ENCODE measurements around the gene UFL1. TPM values are rescaled to one million over a fixed set of nuclear protein-coding genes. Genes with fewer than 3 reads are reported as not detected.

The UFL1 gene
- total and polyA plus RNA-seq, 2 of the 4 experiments (the other 2 are of a cell fraction) = 8.2 to 19.2 TPM

DNA sequence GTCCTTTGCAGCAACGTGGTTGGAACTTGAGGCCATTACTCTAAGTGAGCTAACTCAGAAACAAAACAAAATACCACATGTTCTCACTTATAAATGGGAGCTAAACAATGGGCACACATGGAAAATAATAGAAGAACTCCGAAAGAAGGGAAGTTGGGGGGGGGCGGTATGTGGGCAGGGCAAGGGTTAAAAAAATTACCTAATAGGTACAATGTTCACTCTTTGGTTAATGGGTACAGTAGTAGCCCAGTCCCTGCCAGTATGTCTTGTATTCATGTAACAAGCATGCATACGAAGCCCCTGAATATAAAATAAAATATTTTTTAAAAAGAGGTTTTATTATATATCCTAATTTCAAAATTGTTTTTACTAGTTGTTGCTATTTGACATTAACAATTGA lies 26.0 kb downstream of the UFL1 start:
- TF ChIP-seq, protein P1, sequence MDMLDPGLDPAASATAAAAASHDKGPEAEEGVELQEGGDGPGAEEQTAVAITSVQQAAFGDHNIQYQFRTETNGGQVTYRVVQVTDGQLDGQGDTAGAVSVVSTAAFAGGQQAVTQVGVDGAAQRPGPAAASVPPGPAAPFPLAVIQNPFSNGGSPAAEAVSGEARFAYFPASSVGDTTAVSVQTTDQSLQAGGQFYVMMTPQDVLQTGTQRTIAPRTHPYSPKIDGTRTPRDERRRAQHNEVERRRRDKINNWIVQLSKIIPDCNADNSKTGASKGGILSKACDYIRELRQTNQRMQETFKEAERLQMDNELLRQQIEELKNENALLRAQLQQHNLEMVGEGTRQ (IDR thresholded peaks at IDR 0.05; ENCODE audit: low read depth, low read length) = no peak
- TF ChIP-seq, protein P2, sequence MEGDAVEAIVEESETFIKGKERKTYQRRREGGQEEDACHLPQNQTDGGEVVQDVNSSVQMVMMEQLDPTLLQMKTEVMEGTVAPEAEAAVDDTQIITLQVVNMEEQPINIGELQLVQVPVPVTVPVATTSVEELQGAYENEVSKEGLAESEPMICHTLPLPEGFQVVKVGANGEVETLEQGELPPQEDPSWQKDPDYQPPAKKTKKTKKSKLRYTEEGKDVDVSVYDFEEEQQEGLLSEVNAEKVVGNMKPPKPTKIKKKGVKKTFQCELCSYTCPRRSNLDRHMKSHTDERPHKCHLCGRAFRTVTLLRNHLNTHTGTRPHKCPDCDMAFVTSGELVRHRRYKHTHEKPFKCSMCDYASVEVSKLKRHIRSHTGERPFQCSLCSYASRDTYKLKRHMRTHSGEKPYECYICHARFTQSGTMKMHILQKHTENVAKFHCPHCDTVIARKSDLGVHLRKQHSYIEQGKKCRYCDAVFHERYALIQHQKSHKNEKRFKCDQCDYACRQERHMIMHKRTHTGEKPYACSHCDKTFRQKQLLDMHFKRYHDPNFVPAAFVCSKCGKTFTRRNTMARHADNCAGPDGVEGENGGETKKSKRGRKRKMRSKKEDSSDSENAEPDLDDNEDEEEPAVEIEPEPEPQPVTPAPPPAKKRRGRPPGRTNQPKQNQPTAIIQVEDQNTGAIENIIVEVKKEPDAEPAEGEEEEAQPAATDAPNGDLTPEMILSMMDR (conservative IDR thresholded peaks at IDR 0.05; ENCODE audit: low read depth, low read length) = no peak
- TF ChIP-seq, protein P3, sequence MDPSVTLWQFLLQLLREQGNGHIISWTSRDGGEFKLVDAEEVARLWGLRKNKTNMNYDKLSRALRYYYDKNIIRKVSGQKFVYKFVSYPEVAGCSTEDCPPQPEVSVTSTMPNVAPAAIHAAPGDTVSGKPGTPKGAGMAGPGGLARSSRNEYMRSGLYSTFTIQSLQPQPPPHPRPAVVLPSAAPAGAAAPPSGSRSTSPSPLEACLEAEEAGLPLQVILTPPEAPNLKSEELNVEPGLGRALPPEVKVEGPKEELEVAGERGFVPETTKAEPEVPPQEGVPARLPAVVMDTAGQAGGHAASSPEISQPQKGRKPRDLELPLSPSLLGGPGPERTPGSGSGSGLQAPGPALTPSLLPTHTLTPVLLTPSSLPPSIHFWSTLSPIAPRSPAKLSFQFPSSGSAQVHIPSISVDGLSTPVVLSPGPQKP (IDR thresholded peaks at IDR 0.05; ENCODE audit: borderline replicate concordance, low read depth, low read length) = no peak
- TF ChIP-seq RFX5 (IDR thresholded peaks at IDR 0.05; ENCODE audit: low read depth, low read length) (no peak), FOS (IDR thresholded peaks at IDR 0.05; ENCODE audit: low read depth, low read length) (no peak), CHD1 (IDR thresholded peaks at IDR 0.05; ENCODE audit: low read depth, low read length) (no peak), RAD21 (IDR thresholded peaks at IDR 0.05; ENCODE audit: low read length) (no peak), RCOR1 (IDR thresholded peaks at IDR 0.05; ENCODE audit: insufficient replicate concordance, low read length) (no peak), POLR2A (IDR thresholded peaks at IDR 0.05; ENCODE audit: low read depth, low read length) (no peak), MAFK (IDR thresholded peaks at IDR 0.05; ENCODE audit: low read depth, low read length) (no peak), MXI1 (IDR thresholded peaks at IDR 0.05; ENCODE audit: borderline replicate concordance, low read depth, low read length) (no peak), NFE2L2 (IDR thresholded peaks at IDR 0.05; ENCODE audit: low read depth, low read length) (no peak), SMC3 (IDR thresholded peaks at IDR 0.05; ENCODE audit: low read depth, low read length) (no peak), CEBPB (IDR thresholded peaks at IDR 0.05; ENCODE audit: low read depth, low read length) (no peak), BHLHE40 (IDR thresholded peaks at IDR 0.05; ENCODE audit: low read depth, low read length) (no peak)
- Histone ChIP-seq H3K9me3 (ENCODE audit: control insufficient read depth, insufficient read depth, low read length) (no peaks in the 10 kb centered on the region), H3K23ac (ENCODE audit: low read depth, low read length) (no peak overlapping the region), H3K4ac (ENCODE audit: low read depth, low read length) (no peak overlapping the region), H2BK15ac (ENCODE audit: low read depth, low read length) (no peak overlapping the region), H3K36me3 (ENCODE audit: control insufficient read depth, insufficient read depth, low read length) (peaks cover 24% of the 10 kb centered on the region), H2BK120ac (ENCODE audit: low read depth, low read length) (no peak overlapping the region), H4K20me1 (ENCODE audit: insufficient read depth, low read length) (no peaks in the 10 kb centered on the region), H3K9ac (ENCODE audit: low read depth, low read length) (no peak overlapping the region), H3K56ac (ENCODE audit: extremely low read depth, insufficient read depth, low read length) (no peak overlapping the region), H4K8ac (ENCODE audit: low read depth in 2 of 2, low read length in 2 of 2) (no peak overlapping the region), H3K9me1 (ENCODE audit: insufficient read depth, low read length) (no peaks in the 10 kb centered on the region), H3K18ac (ENCODE audit: low read depth, low read length) (no peak overlapping the region), H4K5ac (ENCODE audit: low read depth, low read length) (no peak overlapping the region), H3K79me1 (ENCODE audit: low read depth in 1 of 2, low read length in 2 of 2) (no peaks in the 10 kb centered on the region), H2BK20ac (ENCODE audit: low read depth, low read length) (no peak overlapping the region), H2AK9ac (replicated peaks; ENCODE audit: low read depth, low read length, poor library complexity) (no peak overlapping the region), H4K91ac (ENCODE audit: insufficient read depth, low read depth, low read length) (no peak overlapping the region), H2AK5ac (ENCODE audit: low read depth, low read length) (no peak overlapping the region), H2AFZ (replicated peaks; ENCODE audit: low read length, poor library complexity) (no peak overlapping the region), H3K4me1 (ENCODE audit: control insufficient read depth, insufficient read depth, low read length) (no peaks in the 10 kb centered on the region), H3K14ac (replicated peaks; ENCODE audit: low read depth, low read length) (no peak overlapping the region), H3K4me3 (ENCODE audit: insufficient read depth, low read depth, low read length) (no peak overlapping the region), H3K27me3 (ENCODE audit: control insufficient read depth, insufficient read depth, low read length) (no peaks in the 10 kb centered on the region), H3K27ac (ENCODE audit: insufficient read depth, low read length) (no peak overlapping the region), H3K4me2 (ENCODE audit: low read depth, low read length) (no peak overlapping the region), H2BK5ac (ENCODE audit: low read depth, low read length, poor library complexity, severe bottlenecking) (no peak overlapping the region)
- DNase-seq (no peak), ATAC-seq (ENCODE audit: low read depth) (no peak)
- dilution Hi-C loops (cut with HindIII; ENCODE audit: low sequenced_read_pairs, unreplicated experiment) = no loop called here
- WGBS, 2 experiments (ENCODE audit: extremely low coverage in 2 of 2, insufficient read length in 1 of 2) = no CpG with 5 or more reads among the region's 4 CpGs
- in situ Hi-C loops (cut with MboI; ENCODE audit: low sequenced_read_pairs) = no loop called here
- ChIA-PET POLR2A (ENCODE audit: unreplicated experiment) (no interaction called here), CTCF (no interaction called here)
- intact Hi-C loops (cut with micrococcal nuclease) = loop anchor here (10.0 kb wide), 1 partner anchor 507 kb away; no protein-coding TSS in a partner anchor
- BruUV-seq (replicated peaks) = no TSS peak

Data from IMR-90 (cell line).